Type B pancreatic cell (in vitro differentiated cells): ENCODE results near the gene CORO6. TPM values are rescaled to one million over a fixed set of nuclear protein-coding genes. Genes with fewer than 3 reads are reported as not detected.

ENCODE experiments used
- DNase-seq: peaks from one replicate; pipeline ENCODE4 v3.0.0; 2021; ENCODE audit warnings: mixed read lengths; ENCODE audit not compliant: unreplicated experiment; ENCODE audit errors: extremely low spot score
- H3K27ac Mint-ChIP-seq: 2 replicates; pipeline ENCODE4 v1.8.0; 2021; ENCODE audit warnings: mild to moderate bottlenecking, mixed read lengths
- H3K27me3 Mint-ChIP-seq: 2 replicates; pipeline ENCODE4 v1.8.0; 2021; ENCODE audit warnings: mixed read lengths
- H3K36me3 Mint-ChIP-seq: 2 replicates; pipeline ENCODE4 v1.8.0; 2021; ENCODE audit warnings: mixed read lengths
- H3K4me1 Mint-ChIP-seq: one replicate; pipeline ENCODE4 v1.8.0; 2021; ENCODE audit warnings: mixed read lengths; ENCODE audit not compliant: unreplicated experiment
- H3K4me3 Mint-ChIP-seq: 2 replicates; pipeline ENCODE4 v1.8.0; 2021; ENCODE audit warnings: mild to moderate bottlenecking, mixed read lengths
- H3K9me3 Mint-ChIP-seq: 2 replicates; pipeline ENCODE4 v1.8.0; 2021; ENCODE audit warnings: mixed read lengths
- CTCF ChIP-seq: fragments of 200-600 bp; sonication (generic); conservative IDR thresholded peaks from 2 replicates; pipeline ENCODE4 v1.5.0; 2021; ENCODE audit warnings: antibody characterized with exemption, mild to moderate bottlenecking
- total RNA-seq: library from RNA; stranded (reverse); gene quantifications from 2 replicates; pipeline ENCODE4 v1.2.1, GENCODE V29; 2021; ENCODE audit warnings: low replicate concordance

Gene CORO6
- total RNA-seq, 1 donor from 2014 or later = 6.8 TPM

- H3K27me3 Mint-ChIP-seq = no peaks in the 10 kb centered on the region
- H3K36me3 Mint-ChIP-seq = peaks cover 3% of the 10 kb centered on the region
- DNase-seq = no peak
- peaks cover 16% of the 10 kb centered on the region for H3K4me1 Mint-ChIP-seq
- H3K9me3 Mint-ChIP-seq = no peaks in the 10 kb centered on the region
- no peak overlapping the region for H3K4me3 Mint-ChIP-seq
- no peak overlapping the region for H3K27ac Mint-ChIP-seq
- TF ChIP-seq CTCF = peak; percentile 23
Measured at GRCh38 chr17:29585080-29585751, 37.5 kb downstream of the CORO6 start.

DNA sequence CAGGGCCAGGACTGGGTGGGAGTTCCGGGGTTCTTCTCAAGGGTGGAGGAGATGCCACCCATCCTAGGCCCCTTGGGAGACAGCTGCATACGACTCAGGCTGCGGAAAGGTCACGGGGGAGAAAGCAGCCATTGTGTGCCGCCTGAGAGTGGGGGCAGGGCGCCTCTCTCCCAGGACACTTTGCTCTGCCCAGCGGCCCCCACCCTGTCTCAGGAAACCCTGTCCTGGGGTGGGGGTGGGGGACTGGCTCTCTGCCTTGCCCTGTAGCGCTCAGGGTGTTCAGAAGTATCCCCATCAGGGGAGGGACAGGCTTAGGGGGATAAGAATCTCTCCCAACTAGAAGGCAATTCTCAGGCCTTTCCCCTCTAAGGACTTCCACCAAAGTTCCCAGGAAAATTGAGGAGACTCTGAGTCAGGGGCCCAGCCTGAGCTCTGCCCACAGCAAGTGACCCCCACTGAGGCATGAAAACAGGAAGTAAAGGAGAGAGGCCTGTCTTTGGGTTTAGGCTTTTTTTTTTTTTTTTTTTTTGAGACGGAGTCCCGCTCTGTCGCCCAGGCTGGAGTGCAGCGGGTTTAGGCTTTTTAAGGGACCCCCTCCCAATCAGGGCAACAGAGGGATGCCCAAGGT lies 38.1 kb downstream of the CORO6 start:
- H3K36me3 Mint-ChIP-seq = peaks cover 8% of the 10 kb centered on the region
- no peak overlapping the region for H3K4me3 Mint-ChIP-seq
- no peaks in the 10 kb centered on the region for H3K27me3 Mint-ChIP-seq
- no peak for TF ChIP-seq CTCF
- peaks cover 18% of the 10 kb centered on the region for H3K4me1 Mint-ChIP-seq
- DNase-seq = no peak
- no peaks in the 10 kb centered on the region for H3K9me3 Mint-ChIP-seq
- H3K27ac Mint-ChIP-seq = no peak overlapping the region

DNA sequence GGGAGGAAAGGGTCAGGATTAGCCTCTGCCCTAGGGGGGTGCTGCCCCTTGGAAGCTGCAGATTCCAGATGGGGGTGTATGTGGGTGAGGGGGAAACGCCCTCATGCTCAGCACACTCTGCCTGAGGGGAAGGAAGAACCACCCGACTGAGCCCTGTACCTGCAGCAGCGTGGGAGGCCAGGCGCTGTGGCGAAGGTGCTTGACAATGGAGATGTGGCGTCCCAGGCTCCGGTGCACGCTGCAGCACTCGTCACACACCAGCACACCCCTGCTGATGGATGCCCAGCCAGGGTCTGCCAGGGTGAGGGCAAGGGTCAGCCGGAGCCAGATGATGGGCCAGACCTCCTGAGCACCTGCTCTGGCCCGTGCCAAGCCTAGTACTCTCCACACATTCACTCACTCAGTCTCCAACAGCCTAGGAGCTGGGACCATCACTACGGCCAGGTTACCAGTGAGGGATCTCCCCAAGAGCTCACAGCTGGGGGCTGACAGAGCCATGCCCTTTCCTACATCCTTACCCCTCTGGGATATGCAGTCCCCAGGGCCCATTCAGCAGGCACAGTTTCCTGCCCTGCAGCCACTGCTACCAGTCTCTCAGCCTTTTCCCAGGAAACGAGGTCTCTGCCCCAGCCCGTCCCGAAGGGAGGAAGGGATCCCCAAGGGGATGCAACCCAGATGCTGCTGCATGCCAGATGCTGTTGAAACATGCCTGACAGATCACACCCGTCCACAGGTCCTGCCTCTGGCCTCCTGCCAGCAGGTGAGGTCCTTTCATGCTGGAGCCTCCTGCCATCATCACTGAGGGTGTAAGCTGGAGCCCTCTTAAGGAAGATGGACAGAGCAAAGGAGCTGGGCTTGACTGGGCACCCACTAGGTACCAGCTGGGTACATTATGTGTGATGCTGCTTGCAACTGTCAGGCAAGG lies 39.1 kb downstream of the CORO6 start:
- no peak overlapping the region for H3K27ac Mint-ChIP-seq
- no peaks in the 10 kb centered on the region for H3K27me3 Mint-ChIP-seq
- no peak for DNase-seq
- H3K9me3 Mint-ChIP-seq = no peaks in the 10 kb centered on the region
- H3K36me3 Mint-ChIP-seq = peaks cover 8% of the 10 kb centered on the region
- TF ChIP-seq CTCF = no peak
- H3K4me3 Mint-ChIP-seq = no peak overlapping the region
- H3K4me1 Mint-ChIP-seq = peaks cover 18% of the 10 kb centered on the region

DNA sequence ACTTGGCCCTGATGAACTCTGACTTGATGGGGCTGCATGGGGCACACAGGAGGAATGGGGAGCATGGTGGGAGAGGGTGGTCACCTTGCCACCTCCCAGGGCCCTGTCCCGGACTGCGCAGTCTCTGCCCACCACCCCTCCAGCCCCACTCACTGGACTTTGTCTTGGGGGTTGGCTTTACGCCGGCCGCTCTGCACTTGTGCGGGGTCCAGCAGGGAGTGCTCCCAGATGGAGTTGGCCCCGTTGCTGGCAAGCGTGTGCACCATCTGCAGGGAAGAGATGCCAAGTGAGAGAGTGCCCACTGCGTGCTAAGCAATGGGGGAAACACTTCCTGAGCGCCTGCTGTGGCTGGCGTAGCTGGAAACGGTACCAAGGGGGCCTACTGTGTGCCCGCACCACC lies 39.9 kb downstream of the CORO6 start:
- TF ChIP-seq CTCF = no peak
- no peak overlapping the region for H3K4me3 Mint-ChIP-seq
- H3K4me1 Mint-ChIP-seq = peaks cover 14% of the 10 kb centered on the region
- no peaks in the 10 kb centered on the region for H3K9me3 Mint-ChIP-seq
- H3K27ac Mint-ChIP-seq = no peak overlapping the region
- H3K27me3 Mint-ChIP-seq = no peaks in the 10 kb centered on the region
- no peak for DNase-seq
- peaks cover 8% of the 10 kb centered on the region for H3K36me3 Mint-ChIP-seq

DNA sequence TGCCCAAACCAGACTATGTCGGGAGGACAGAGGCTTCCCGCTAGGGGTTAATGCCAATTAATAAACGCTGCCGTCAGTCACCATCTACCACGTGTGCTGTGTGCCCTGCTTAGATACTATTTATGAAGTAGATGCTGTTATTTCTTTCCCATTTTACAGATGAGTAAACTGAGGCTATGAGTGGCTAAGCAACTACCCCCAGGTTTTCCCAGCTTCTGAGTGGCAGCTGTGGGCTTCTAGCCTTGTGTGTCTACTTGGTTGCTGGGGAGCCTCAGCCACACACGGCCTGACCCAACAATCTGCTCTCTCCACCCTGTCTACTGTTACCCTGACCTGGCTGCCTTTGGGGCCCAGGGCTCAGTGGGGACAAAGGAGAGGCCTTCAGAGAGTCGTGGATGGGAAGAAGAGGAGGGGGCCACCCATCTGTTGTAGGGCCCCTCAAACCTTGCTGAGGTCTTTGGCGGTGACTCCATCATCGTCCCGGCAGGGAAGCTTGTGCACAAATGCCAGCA lies 40.4 kb downstream of the CORO6 start:
- H3K9me3 Mint-ChIP-seq = no peaks in the 10 kb centered on the region
- H3K4me1 Mint-ChIP-seq = peaks cover 14% of the 10 kb centered on the region
- TF ChIP-seq CTCF = no peak
- H3K4me3 Mint-ChIP-seq = no peak overlapping the region
- H3K27me3 Mint-ChIP-seq = no peaks in the 10 kb centered on the region
- no peak overlapping the region for H3K27ac Mint-ChIP-seq
- no peak for DNase-seq
- peaks cover 8% of the 10 kb centered on the region for H3K36me3 Mint-ChIP-seq
